ENCODE measurements around the gene ATP5F1C.
"Not testable (repeated sequence)": the region's sequence is repeated elsewhere in the genome, so short reads cannot be mapped to it uniquely, and the experiment has no call there.

Gene ATP5F1C

GRCh38 chr10:7787857-7788638, at the start of gene ATP5F1C, which contains the start of gene KIN:
TSS of gene ATP5F1C (plus strand) at chr10:7788177. CDS start at chr10:7788208, 31 bp downstream.
TSS of gene KIN (minus strand) at chr10:7787993. CDS start at chr10:7787933, 60 bp downstream.
- peak; percentile 98 for DNase-seq

- no peak for DNase-seq
These were observed 49.2 kb upstream of the ATP5F1C start for GRCh38 chr10:7738536-7739407.

GRCh38 chr10:7744307-7744706, 43.7 kb upstream of the ATP5F1C start:
- DNase-seq, result no peak

- not testable (repeated sequence) for DNase-seq
These were observed 39.3 kb upstream of the ATP5F1C start for GRCh38 chr10:7748637-7749036.

GRCh38 chr10:7750222-7750621, 37.8 kb upstream of the ATP5F1C start:
- DNase-seq, result no peak

- DNase-seq, result no peak
These were observed 35.7 kb upstream of the ATP5F1C start for GRCh38 chr10:7752251-7752650.

GRCh38 chr10:7755103-7755502, 32.9 kb upstream of the ATP5F1C start:
- DNase-seq, result no peak

GRCh38 chr10:7756360-7756992, 31.5 kb upstream of the ATP5F1C start:
- DNase-seq, result peak; percentile 17

- DNase-seq, result no peak
These were observed 24.0 kb upstream of the ATP5F1C start for GRCh38 chr10:7763929-7764328.

- no peak for DNase-seq
These were observed 21.7 kb upstream of the ATP5F1C start for GRCh38 chr10:7766241-7766640.

GRCh38 chr10:7767209-7767608, 20.8 kb upstream of the ATP5F1C start:
- DNase-seq, result no peak

GRCh38 chr10:7768417-7768816, 19.6 kb upstream of the ATP5F1C start:
- no peak for DNase-seq

- DNase-seq, result no peak
These were observed 13.9 kb upstream of the ATP5F1C start for GRCh38 chr10:7773845-7774801.

- no peak for DNase-seq
These were observed 11.2 kb upstream of the ATP5F1C start for GRCh38 chr10:7776777-7777176.

- not testable (repeated sequence) for DNase-seq
These were observed 5.8 kb upstream of the ATP5F1C start for GRCh38 chr10:7782194-7782593.

- DNase-seq, result no peak
These were observed 1.5 kb upstream of the ATP5F1C start for GRCh38 chr10:7786430-7786829.

GRCh38 chr10:7787150-7787856, 674 bp upstream of the ATP5F1C start:
- peak; percentile 3 for DNase-seq

- DNase-seq, result no peak
These were observed 786 bp downstream of the ATP5F1C start for GRCh38 chr10:7788639-7789286.

GRCh38 chr10:7789390-7789789, 1.4 kb downstream of the ATP5F1C start:
- no peak for DNase-seq

GRCh38 chr10:7792541-7792940, 4.6 kb downstream of the ATP5F1C start:
- DNase-seq, result no peak

All from CD4-positive, alpha-beta T cell treated with Interleukin-17A for 1 hour (primary cell).